GM18951 (cell line): ENCODE results near the gene TRIM37.

Experiments used
- POLR2A ChIP-seq: IDR thresholded peaks from 4 replicates; pipeline ENCODE4 v1.6.1; 2011; ENCODE audit warnings: mild to moderate bottlenecking; ENCODE audit not compliant: insufficient read length, insufficient read depth; ENCODE audit errors: extremely low read depth
- in situ Hi-C: fragments of 300-500 bp; cut with MboI; formaldehyde crosslinking; loops from one replicate; pipeline ENCODE4 v1.12.0; 2022; ENCODE audit warnings: low sequenced_read_pairs, mixed read lengths, inconsistent platforms; ENCODE audit not compliant: unreplicated experiment

TRIM37 gene

DNA sequence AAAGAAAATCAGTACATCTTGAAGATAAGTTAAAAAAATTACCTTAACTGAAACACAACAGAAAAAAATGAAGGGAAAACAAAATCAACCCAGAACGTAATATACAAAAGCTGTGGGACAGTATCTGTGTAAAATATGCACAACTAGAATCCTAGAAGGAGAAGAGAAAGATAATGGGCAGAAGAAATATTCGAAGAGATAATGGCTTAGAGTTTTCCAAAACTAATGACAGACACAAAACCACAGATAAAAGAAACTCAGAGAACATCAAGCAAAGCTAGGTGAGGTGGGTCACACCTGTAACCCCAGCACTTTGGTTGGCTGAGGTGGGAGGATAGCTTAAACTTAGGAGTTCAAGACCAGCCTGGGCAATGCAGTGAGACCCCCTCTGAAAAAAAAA is 117.1 kb downstream of the TRIM37 start:
- TF ChIP-seq POLR2A, result no peak
- in situ Hi-C loops, result loop anchor here (10.0 kb wide), 1 partner anchor 275 kb away; no protein-coding TSS in a partner anchor

DNA sequence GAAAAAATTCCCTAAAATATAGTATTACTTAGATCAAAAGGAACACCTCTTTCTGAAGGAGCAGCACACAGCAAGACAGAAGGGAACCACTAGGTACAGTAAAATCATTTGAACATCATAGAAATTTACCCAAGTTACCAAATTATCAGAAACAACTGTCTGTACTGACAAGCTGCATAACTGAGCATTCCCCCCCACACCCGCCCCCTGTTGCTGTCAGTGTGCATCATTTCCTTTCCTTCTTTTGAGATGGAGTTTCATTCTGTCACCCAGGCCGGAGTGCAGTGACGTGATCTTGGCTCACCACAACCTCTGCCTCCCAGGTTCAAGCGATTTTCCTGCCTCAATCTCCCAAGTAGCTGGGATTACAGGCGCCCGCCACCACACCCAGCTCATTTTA is 120.7 kb downstream of the TRIM37 start:
- in situ Hi-C loops, result no loop called here
- TF ChIP-seq POLR2A, result no peak

GRCh38 chr17:58985367-58985766 is 121.3 kb downstream of the TRIM37 start:
- in situ Hi-C loops, result no loop called here
- TF ChIP-seq POLR2A, result no peak

- no peak for TF ChIP-seq POLR2A
- in situ Hi-C loops, result no loop called here
Observed at GRCh38 chr17:58982626-58983025, 124.1 kb downstream of the TRIM37 start.

- in situ Hi-C loops, result no loop called here
- TF ChIP-seq POLR2A, result no peak
Observed at GRCh38 chr17:58980706-58981481, 125.8 kb downstream of the TRIM37 start.

- TF ChIP-seq POLR2A, result no peak
- in situ Hi-C loops, result no loop called here
Observed at GRCh38 chr17:58976541-58976940, 130.1 kb downstream of the TRIM37 start.

DNA sequence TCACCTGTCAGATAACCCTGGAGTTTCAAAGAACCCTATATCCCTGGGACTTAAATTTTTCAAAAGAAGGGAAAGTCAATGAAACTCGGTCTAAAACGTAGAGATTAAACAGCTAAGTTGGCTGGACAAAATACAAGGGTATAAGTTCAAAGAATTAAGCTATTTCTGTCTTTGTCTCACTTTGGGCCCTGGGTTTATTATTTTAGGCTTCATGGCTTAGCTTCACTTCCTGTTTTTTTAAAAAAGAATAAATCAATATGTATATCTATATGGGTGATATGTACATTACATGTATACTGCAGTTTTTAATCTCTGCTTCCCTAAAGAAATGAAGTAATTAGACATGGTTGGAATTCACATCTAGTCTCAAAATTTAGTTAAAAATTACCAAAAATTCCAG is 132.3 kb downstream of the TRIM37 start:
- in situ Hi-C loops, result no loop called here
- no peak for TF ChIP-seq POLR2A

GRCh38 chr17:58970609-58971450 is 135.8 kb downstream of the TRIM37 start:
- TF ChIP-seq POLR2A, result no peak
- in situ Hi-C loops, result no loop called here

- no peak for TF ChIP-seq POLR2A
- in situ Hi-C loops, result no loop called here
Observed at GRCh38 chr17:58969612-58970011, 137.1 kb downstream of the TRIM37 start.

DNA sequence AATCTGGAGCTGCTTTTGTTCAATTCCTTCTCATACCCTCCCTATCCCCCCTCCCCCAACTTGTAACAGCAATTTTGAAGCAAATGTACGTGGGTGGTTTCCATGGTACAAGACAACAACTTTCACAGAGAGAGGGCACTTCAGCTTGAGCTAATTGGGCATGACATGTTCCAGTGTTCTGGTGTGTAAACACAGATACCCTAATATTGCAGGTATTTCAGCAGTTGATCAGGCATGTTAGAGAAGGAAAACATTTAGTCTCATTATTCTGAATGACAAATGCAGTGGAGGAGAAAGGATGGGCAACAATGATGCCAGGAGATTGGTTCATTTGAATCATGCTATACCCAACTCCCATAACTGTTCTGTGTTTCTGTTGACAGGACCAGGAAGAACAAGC is 137.5 kb downstream of the TRIM37 start:
- in situ Hi-C loops, result no loop called here
- TF ChIP-seq POLR2A, result no peak

DNA sequence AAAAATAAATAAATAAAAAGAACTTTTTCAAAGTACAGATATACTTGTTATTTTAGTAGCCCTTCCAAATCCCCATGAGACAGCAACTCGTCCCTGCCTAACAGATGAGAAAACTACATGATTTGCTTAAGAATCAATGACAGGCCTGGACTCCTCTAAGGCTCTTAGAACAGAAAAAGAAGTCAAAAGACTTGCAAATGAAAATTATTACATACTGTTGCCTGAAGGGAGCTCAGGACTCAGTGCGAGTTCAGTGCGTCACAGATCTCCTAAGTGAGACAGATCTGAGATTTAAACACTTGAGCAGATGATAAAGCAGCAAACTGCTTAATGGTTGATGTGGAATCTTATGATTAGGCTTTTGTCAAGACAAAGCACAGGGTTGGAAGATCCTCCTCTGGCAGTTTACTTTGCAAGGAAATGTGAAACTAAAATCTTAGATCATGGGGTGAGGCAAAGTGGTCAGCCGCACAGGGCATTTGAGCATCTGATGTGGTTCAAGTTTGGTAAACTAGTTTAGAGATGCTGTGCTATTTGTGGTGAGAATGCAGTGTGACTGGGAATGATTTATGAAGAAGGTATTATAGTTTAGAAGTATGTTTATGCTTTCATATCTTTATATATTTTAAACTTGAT is 138.1 kb downstream of the TRIM37 start:
- in situ Hi-C loops, result no loop called here
- TF ChIP-seq POLR2A, result no peak

DNA sequence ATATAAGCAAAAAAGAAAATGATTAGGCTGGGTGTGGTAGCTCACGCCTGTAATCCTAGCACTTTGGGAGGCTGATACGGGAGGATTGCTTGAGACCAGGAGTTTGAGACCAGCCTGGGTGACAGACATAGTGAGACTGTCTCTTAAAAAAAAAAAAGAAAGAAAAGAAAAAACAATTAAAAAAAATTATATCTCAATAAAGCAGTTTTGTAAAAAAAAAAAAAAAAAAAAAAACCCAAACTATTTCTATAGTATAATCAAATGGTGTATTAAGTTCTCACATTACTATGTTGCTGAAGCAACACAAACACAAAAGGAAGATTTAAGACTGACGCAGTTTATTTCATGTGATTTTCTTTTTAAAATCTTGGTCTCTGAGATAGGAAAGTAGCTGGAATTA is 140.5 kb downstream of the TRIM37 start:
- in situ Hi-C loops, result no loop called here
- TF ChIP-seq POLR2A, result no peak

DNA sequence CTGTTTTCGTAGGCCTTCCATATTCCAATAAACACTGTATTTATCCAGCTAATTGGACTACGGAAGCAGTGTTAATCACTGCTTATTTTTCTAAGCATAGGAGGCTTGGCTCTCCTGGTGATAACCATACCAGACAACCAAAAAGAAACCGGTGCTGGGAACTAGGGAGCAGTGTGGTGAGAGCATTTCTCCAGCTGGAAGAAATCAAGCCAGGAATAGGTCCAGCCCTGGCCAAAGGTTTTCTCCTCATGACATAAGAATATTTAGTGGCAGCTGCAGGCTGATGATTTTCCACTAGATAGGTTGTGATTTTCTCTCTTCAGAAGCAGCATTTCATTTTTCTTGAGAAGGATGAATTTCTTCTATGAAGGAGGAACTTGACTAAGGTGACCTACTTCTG is 141.5 kb downstream of the TRIM37 start:
- TF ChIP-seq POLR2A, result no peak
- in situ Hi-C loops, result no loop called here
